ENCODE results near the gene NUDT4. TPM values are rescaled to one million over a fixed set of nuclear protein-coding genes. Genes with fewer than 3 reads are reported as not detected.

NUDT4 gene
- total and polyA plus RNA-seq, 3 donors from 2014 or later, result 40.5 to 78.0 (median 42.6) TPM

GRCh38 chr12:93413064-93413463, 35.3 kb downstream of the NUDT4 start:
- no peak for DNase-seq
- WGBS, 2 donors, result 77 to 82% methylated on average over 3 of the region's 3 CpGs
- Histone ChIP-seq H3K36me3 (ENCODE audit: low read depth, missing control alignments) (no peaks in the 10 kb centered on the region), H3K4me3 (no peak overlapping the region), H3K27ac (no peak overlapping the region), H3K9me3 (no peaks in the 10 kb centered on the region), H3K27me3 (no peaks in the 10 kb centered on the region), H3K4me1 (peaks cover 16% of the 10 kb centered on the region)
- no peak for TF ChIP-seq CTCF (IDR thresholded peaks at IDR 0.05)
- no peak for TF ChIP-seq POLR2A (IDR thresholded peaks at IDR 0.05)
- intact Hi-C loops (cut with DNase I; ENCODE audit: low total_unique reads), result loop anchor here (10.0 kb wide), 1 partner anchor 418 kb away; no protein-coding TSS in a partner anchor

GRCh38 chr12:93415723-93416464, 38.2 kb downstream of the NUDT4 start:
- intact Hi-C loops (cut with DNase I; ENCODE audit: low total_unique reads), result loop anchor here (10.0 kb wide), 1 partner anchor 421 kb away; no protein-coding TSS in a partner anchor
- Histone ChIP-seq H3K27ac (no peak overlapping the region), H3K27me3 (no peaks in the 10 kb centered on the region), H3K4me1 (peaks cover 20% of the 10 kb centered on the region), H3K4me3 (no peak overlapping the region), H3K9me3 (no peaks in the 10 kb centered on the region), H3K36me3 (ENCODE audit: low read depth, missing control alignments) (no peaks in the 10 kb centered on the region)
- no peak for TF ChIP-seq CTCF (IDR thresholded peaks at IDR 0.05)
- TF ChIP-seq POLR2A (IDR thresholded peaks at IDR 0.05), result no peak
- WGBS, 2 donors, result 52 to 53% methylated on average over 3 of the region's 3 CpGs
- no peak for DNase-seq

GRCh38 chr12:93417967-93418480, 40.3 kb downstream of the NUDT4 start:
- TF ChIP-seq POLR2A (IDR thresholded peaks at IDR 0.05), result no peak
- no peak for TF ChIP-seq CTCF (IDR thresholded peaks at IDR 0.05)
- no peaks in the 10 kb centered on the region for H3K36me3 ChIP-seq (ENCODE audit: low read depth, missing control alignments)
- H3K27me3 ChIP-seq, result no peaks in the 10 kb centered on the region
- H3K27ac ChIP-seq, result no peak overlapping the region
- no peak for DNase-seq
- intact Hi-C loops (cut with DNase I; ENCODE audit: low total_unique reads), result loop anchor here (10.0 kb wide), 1 partner anchor 423 kb away; no protein-coding TSS in a partner anchor
- no peaks in the 10 kb centered on the region for H3K9me3 ChIP-seq
- WGBS, 2 donors, result 63 to 73% methylated on average over 4 of the region's 4 CpGs
- H3K4me3 ChIP-seq, result no peak overlapping the region
- peaks cover 20% of the 10 kb centered on the region for H3K4me1 ChIP-seq

GRCh38 chr12:93419388-93420034, 41.8 kb downstream of the NUDT4 start:
- Histone ChIP-seq H3K27me3 (no peaks in the 10 kb centered on the region), H3K36me3 (ENCODE audit: low read depth, missing control alignments) (no peaks in the 10 kb centered on the region), H3K4me3 (no peak overlapping the region), H3K27ac (no peak overlapping the region), H3K9me3 (no peaks in the 10 kb centered on the region), H3K4me1 (peaks cover 27% of the 10 kb centered on the region)
- intact Hi-C loops (cut with DNase I; ENCODE audit: low total_unique reads), result loop anchor here (10.0 kb wide), 1 partner anchor 425 kb away; no protein-coding TSS in a partner anchor
- DNase-seq, result no peak
- WGBS, 2 donors, result 54 to 67% methylated on average over 1 of the region's 1 CpG
- TF ChIP-seq POLR2A (IDR thresholded peaks at IDR 0.05) (no peak), CTCF (IDR thresholded peaks at IDR 0.05) (peak in 2 of 3 experiments; percentile 48 to 77)

Data from testis (tissue), 3 donors.